Ovary (tissue), 9 donors: ENCODE results near the gene KRTAP10-9. TPM values are rescaled to one million over a fixed set of nuclear protein-coding genes. Genes with fewer than 3 reads are reported as not detected.

Experiments
- DNase-seq, 5 donors: peaks; one replicate each; pipeline ENCODE4 v3.0.0-alpha.2; 2019 to 2020
- H3K27ac ChIP-seq, 2 donors: fragments of 200-600 bp; one replicate each; pipeline versions ENCODE4 v1.5.1 to v1.8.0; 2019 to 2022
- H3K27me3 ChIP-seq: fragments of 200-600 bp; one replicate; pipeline ENCODE4 v1.8.0; 2022
- H3K36me3 ChIP-seq: fragments of 200-600 bp; sonication (generic); one replicate; pipeline ENCODE4 v1.5.1; 2019
- H3K4me1 ChIP-seq: one replicate; pipeline ENCODE4 v1.8.1; 2013; ENCODE audit warnings: mild to moderate bottlenecking, moderate library complexity; ENCODE audit not compliant: insufficient read depth
- H3K4me3 ChIP-seq: fragments of 200-600 bp; sonication (generic); one replicate; pipeline ENCODE4 v1.5.1; 2017
- H3K9me3 ChIP-seq, 2 donors: fragments of 200-600 bp in 1 of 2; sonication (generic) in 1 of 2; one replicate each; pipeline versions ENCODE4 v1.5.1 to v1.8.1; 2013 to 2019; ENCODE audit warnings: mild to moderate bottlenecking in 1 of 2, moderate library complexity in 1 of 2
- CTCF ChIP-seq, 3 donors: fragments of 450-650 bp in 2 of 3; fragments of 200-600 bp in 1 of 3; IDR thresholded peaks; one replicate each; pipeline versions ENCODE4 v1.5.1 to v1.8.0; 2016 to 2022; ENCODE audit warnings: antibody characterized with exemption in 3 of 3, mild to moderate bottlenecking in 1 of 3
- EP300 ChIP-seq: sonication (generic); formaldehyde crosslinking; IDR thresholded peaks from one replicate; pipeline ENCODE4 v1.6.1; 2017; ENCODE audit warnings: antibody characterized with exemption
- POLR2A ChIP-seq: fragments of 450-650 bp; IDR thresholded peaks from one replicate; pipeline ENCODE4 v1.6.1; 2017; ENCODE audit warnings: antibody characterized with exemption, mild to moderate bottlenecking, moderate library complexity
- WGBS, 3 donors: extraction: QIAGEN DNeasy Blood & Tissue Kit in 1 of 3; methylation state at CpG; one replicate each; pipeline versions ENCODE4 v1.1.5 to v1.1.7; 2013 to 2017; 5-methylcytosine and 5-hydroxymethylcytosine counted together
- intact Hi-C, 4 donors: fragments of 100-400 bp; cut with DNase I; formaldehyde crosslinking; loops; one replicate each; pipeline versions ENCODE4 v1.11.0 to v1.15.1; 2022 to 2023
- polyA plus RNA-seq, 2 donors: library from polyadenylated mRNA; stranded (reverse); fragments of 200-250 nt in 1 of 2; fragments of 350-450 nt in 1 of 2; fragmentation: Illumina TruSeq in 1 of 2; extraction: RNeasy Lipid Tissue Mini Kit (QIAGEN cat#74804) in 1 of 2; gene quantifications; one replicate each; pipeline ENCODE4 v1.2.3, GENCODE V29; 2013 to 2014
- total RNA-seq, 7 donors: library from RNA; depleted of rRNA in 2 of 7; stranded (reverse); fragments of >200 nt in 2 of 7; fragmentation: NEBNext Ultra II Directional in 3 of 7; extraction: Animal tissue kit (Norgen Biotek cat#: 25700) in 3 of 7; gene quantifications; one replicate each; pipeline versions ENCODE4 v1.1.0 to v1.2.4, GENCODE V29; 2016 to 2023
- donor health status: DM: no; HTN: no; CAD: no; lungs with moderate emphysema.
- donor health status: DM: no; HTN: no; CAD: no.
- donor health status: Bipolar disorder and iron deficiency.
- donor health status: DM: yes; HTN: yes; CAD: no.
- donor health status: DM: no; HTN: no; CAD: no.
- donor health status: DM: yes; HTN: yes; CAD: no.

Gene KRTAP10-9
- total and polyA plus RNA-seq, 9 donors = not detected

GRCh38 chr21:44615911-44616590 lies 10.8 kb upstream of the KRTAP10-9 start:
- DNase-seq = no peak
- TF ChIP-seq CTCF (IDR thresholded peaks at IDR 0.05) = no peak
- no peak for TF ChIP-seq EP300
- TF ChIP-seq POLR2A = no peak
- H3K9me3 ChIP-seq = no peaks in the 10 kb centered on the region
- H3K27ac ChIP-seq = no peak overlapping the region
- intact Hi-C loops = no loop called here
- no peaks in the 10 kb centered on the region for H3K36me3 ChIP-seq
- WGBS, 3 donors = 72 to 78% (median 75%) methylated on average over 15 to 17 of the region's 17 CpGs
- H3K4me3 ChIP-seq = no peak overlapping the region
- no peaks in the 10 kb centered on the region for H3K27me3 ChIP-seq
- H3K4me1 ChIP-seq = no peaks in the 10 kb centered on the region

DNA sequence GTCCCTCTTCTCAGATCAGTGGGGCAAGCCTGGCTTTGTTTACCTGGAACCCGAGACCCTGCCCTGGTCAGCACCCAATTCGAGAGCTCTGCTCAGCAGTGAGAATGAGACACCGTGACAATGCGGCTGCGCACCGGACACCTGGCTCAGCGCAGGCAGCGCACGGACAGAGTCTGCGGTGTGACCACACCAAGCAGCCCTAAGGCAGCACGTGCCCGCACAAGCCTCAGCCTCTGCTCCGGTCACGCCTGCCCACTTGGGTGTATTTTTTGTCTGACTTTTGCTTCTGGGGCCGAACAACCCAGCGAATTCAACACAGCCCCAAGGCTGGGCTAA lies 10.3 kb upstream of the KRTAP10-9 start:
- intact Hi-C loops = no loop called here
- WGBS, 3 donors = 75 to 84% (median 76%) methylated on average over 16 of the region's 16 CpGs
- Histone ChIP-seq H3K27ac (no peak overlapping the region), H3K4me1 (no peaks in the 10 kb centered on the region), H3K9me3 (no peaks in the 10 kb centered on the region), H3K4me3 (no peak overlapping the region), H3K27me3 (no peaks in the 10 kb centered on the region), H3K36me3 (no peaks in the 10 kb centered on the region)
- TF ChIP-seq CTCF (IDR thresholded peaks at IDR 0.05) = no peak
- no peak for TF ChIP-seq POLR2A
- no peak for TF ChIP-seq EP300
- DNase-seq = no peak

- intact Hi-C loops = no loop called here
- Histone ChIP-seq H3K4me3 (no peak overlapping the region), H3K27ac (no peak overlapping the region), H3K36me3 (no peaks in the 10 kb centered on the region), H3K9me3 (no peaks in the 10 kb centered on the region), H3K27me3 (no peaks in the 10 kb centered on the region), H3K4me1 (no peaks in the 10 kb centered on the region)
- no peak for TF ChIP-seq EP300
- no peak for TF ChIP-seq POLR2A
- no peak for TF ChIP-seq CTCF (IDR thresholded peaks at IDR 0.05)
- WGBS, 3 donors = 40 to 55% (median 45%) methylated on average over 8 of the region's 8 CpGs
- no peak for DNase-seq
Measured at GRCh38 chr21:44617071-44617501, 9.8 kb upstream of the KRTAP10-9 start.

GRCh38 chr21:44618504-44618903 lies 8.4 kb upstream of the KRTAP10-9 start:
- Histone ChIP-seq H3K27me3 (no peaks in the 10 kb centered on the region), H3K27ac (no peak overlapping the region)
- 15 to 26% (median 16%) methylated on average over 4 of the region's 4 CpGs for WGBS, 3 donors

More at GRCh38 chr21:44618504-44618903, 8.4 kb upstream of the KRTAP10-9 start:
- TF ChIP-seq EP300 (no peak), CTCF (IDR thresholded peaks at IDR 0.05) (no peak), POLR2A (no peak)
- no peak for DNase-seq
- Histone ChIP-seq H3K4me3 (no peak overlapping the region), H3K9me3 (peaks cover 0 to 3% of the 10 kb centered on the region in 2 donors), H3K4me1 (no peaks in the 10 kb centered on the region), H3K36me3 (no peaks in the 10 kb centered on the region)
- intact Hi-C loops = no loop called here
